IMR-90 (cell line): ENCODE results near the gene VCPKMT. TPM values are rescaled to one million over a fixed set of nuclear protein-coding genes. Genes with fewer than 3 reads are reported as not detected.

Source experiments
- CHD1 ChIP-seq: IDR thresholded peaks from 2 replicates; pipeline ENCODE4 v1.6.1; 2012; ENCODE audit warnings: low read depth, low read length, improper control_type of control experiment
- SMC3 ChIP-seq: fragments of 150-350 bp; IDR thresholded peaks from 2 replicates; pipeline ENCODE4 v1.6.1; 2016; ENCODE audit warnings: low read depth, mild to moderate bottlenecking, antibody characterized with exemption, low read length, moderate library complexity
- USF2 ChIP-seq: fragments of 150-350 bp; IDR thresholded peaks from 2 replicates; pipeline ENCODE4 v1.6.1; 2017; ENCODE audit warnings: mild to moderate bottlenecking, antibody characterized with exemption, low read length, low read depth
- polyA plus RNA-seq, 3 experiments: library from polyadenylated mRNA; depleted of rRNA; stranded (reverse); fragments of >200 nt; gene quantifications; 2 replicates each; pipeline ENCODE4 v1.2.3, GENCODE V29; 2012; ENCODE audit warnings: low replicate concordance in 1 of 3
- total RNA-seq: library from RNA; depleted of rRNA; stranded (reverse); fragments of >200 nt; gene quantifications from 2 replicates; pipeline ENCODE4 v1.2.3, GENCODE V29; 2012

Gene VCPKMT
- total and polyA plus RNA-seq, 2 of the 4 experiments (the other 2 are of a cell fraction), result 2.5 to 4.7 TPM

GRCh38 chr14:50083467-50084337 lies 32.7 kb downstream of the VCPKMT start (continued):
- TF ChIP-seq USF2 (no peak), SMC3 (no peak), CHD1 (no peak)
